LNCAP (cell line): ENCODE measurements around the gene GP2.

Source experiments
- TF ChIP-seq, protein P1 (sequence below): fragments of 450-650 bp; IDR thresholded peaks from 2 replicates; pipeline ENCODE4 v1.5.1; 2017; ENCODE audit warnings: mild to moderate bottlenecking

Gene GP2

DNA sequence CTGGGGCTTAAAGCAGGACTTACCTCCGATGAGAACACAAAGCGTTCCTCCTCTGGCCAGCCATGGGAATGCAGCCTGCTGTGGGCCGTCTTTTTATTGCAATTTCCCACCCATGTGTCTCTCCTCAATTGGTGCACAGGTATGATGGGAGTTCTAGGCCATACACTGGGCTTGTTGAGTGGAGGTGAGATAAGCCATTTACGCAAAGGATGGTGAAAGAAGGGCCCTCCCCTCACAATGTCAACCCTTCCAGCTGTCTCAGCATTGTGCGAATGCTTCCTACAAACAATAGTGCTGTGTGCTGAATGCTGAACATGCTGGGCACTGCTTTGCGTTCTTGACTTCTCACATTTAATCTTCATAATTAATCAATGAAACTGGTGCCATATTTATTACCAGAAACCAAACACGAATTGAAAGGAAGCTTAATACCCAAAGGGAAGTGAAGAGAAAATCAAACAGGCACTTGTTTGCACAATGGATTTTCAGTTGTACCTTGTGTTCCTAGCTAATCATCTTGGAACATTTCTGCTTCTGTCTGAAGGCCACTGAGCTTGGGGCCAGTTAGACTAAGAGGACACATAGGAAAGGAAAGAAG, at the start of gene GP2:
GP2 (minus strand) TSS at position 70 of the 598 bp plus-strand sequence. CDS start 1,082 bp downstream, outside the sequence.
- TF ChIP-seq, protein P1, sequence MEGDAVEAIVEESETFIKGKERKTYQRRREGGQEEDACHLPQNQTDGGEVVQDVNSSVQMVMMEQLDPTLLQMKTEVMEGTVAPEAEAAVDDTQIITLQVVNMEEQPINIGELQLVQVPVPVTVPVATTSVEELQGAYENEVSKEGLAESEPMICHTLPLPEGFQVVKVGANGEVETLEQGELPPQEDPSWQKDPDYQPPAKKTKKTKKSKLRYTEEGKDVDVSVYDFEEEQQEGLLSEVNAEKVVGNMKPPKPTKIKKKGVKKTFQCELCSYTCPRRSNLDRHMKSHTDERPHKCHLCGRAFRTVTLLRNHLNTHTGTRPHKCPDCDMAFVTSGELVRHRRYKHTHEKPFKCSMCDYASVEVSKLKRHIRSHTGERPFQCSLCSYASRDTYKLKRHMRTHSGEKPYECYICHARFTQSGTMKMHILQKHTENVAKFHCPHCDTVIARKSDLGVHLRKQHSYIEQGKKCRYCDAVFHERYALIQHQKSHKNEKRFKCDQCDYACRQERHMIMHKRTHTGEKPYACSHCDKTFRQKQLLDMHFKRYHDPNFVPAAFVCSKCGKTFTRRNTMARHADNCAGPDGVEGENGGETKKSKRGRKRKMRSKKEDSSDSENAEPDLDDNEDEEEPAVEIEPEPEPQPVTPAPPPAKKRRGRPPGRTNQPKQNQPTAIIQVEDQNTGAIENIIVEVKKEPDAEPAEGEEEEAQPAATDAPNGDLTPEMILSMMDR, result no peak

GRCh38 chr16:20372701-20373100, 45.4 kb upstream of the GP2 start:
- TF ChIP-seq, protein P1, result no peak

GRCh38 chr16:20369452-20370054, 42.2 kb upstream of the GP2 start:
- TF ChIP-seq, protein P1, result no peak

GRCh38 chr16:20364051-20364450, 36.7 kb upstream of the GP2 start:
- TF ChIP-seq, protein P1, result no peak

GRCh38 chr16:20363191-20363590, 35.9 kb upstream of the GP2 start:
- TF ChIP-seq, protein P1, result no peak

GRCh38 chr16:20359997-20360396, 32.7 kb upstream of the GP2 start:
- TF ChIP-seq, protein P1, result no peak

GRCh38 chr16:20355114-20355782, 27.9 kb upstream of the GP2 start:
- TF ChIP-seq, protein P1, result no peak
